Renal pelvis (tissue), 12 donors: ENCODE results near the gene CAGE1. TPM values are rescaled to one million over a fixed set of nuclear protein-coding genes. Genes with fewer than 3 reads are reported as not detected.

Experiments
- DNase-seq: peaks from one replicate; pipeline ENCODE4 v3.0.0-alpha.2; 2013
- long read RNA-seq, 16 experiments: transcript quantifications; one replicate each; lab custom pipeline, GENCODE V29; 2026
- polyA plus RNA-seq, 3 donors: library from polyadenylated mRNA; unstranded; fragments of 120-200 nt; gene quantifications; one replicate each; pipeline ENCODE4 v1.2.1, GENCODE V29; 2013; ENCODE audit not compliant: insufficient read length in 3 of 3

CAGE1 gene
- under 1 TPM; 0.06 to 0.12 (median 0.10) TPM for polyA plus RNA-seq
- long read RNA-seq, donor 1, result 0 reads
- long read RNA-seq, donor 2, result 0 reads
- long read RNA-seq, donor 3, result 0 reads
- long read RNA-seq, donor 4, result 0 reads
- long read RNA-seq, donor 5, partial matches to known transcripts, result 9 of 9 reads
- long read RNA-seq, donor 5, other reads (novel, unspliced or antisense), result 0 of 9 reads
- long read RNA-seq, donor 6, partial matches to known transcripts, result 73 of 73 reads
- long read RNA-seq, donor 6, other reads (novel, unspliced or antisense), result 0 of 73 reads
- long read RNA-seq, donor 7, partial matches to known transcripts, result 45 of 65 reads
- long read RNA-seq, donor 7, other reads (novel, unspliced or antisense), result 20 of 65 reads
- long read RNA-seq, donor 8, result 0 reads
- long read RNA-seq, donor 9, result 0 reads
- long read RNA-seq, donor 10, result 0 reads
- long read RNA-seq, donor 11, result 0 reads
- long read RNA-seq, donor 12, result 0 reads
- long read RNA-seq, donor 13, result 0 reads
- long read RNA-seq, donor 14, result 0 reads
- long read RNA-seq, donor 15, partial matches to known transcripts, result 103 of 103 reads
- long read RNA-seq, donor 15, other reads (novel, unspliced or antisense), result 0 of 103 reads
- long read RNA-seq, donor 16, result 0 reads

- DNase-seq, result peak; percentile 94
Observed at GRCh38 chr6:7389451-7390225, at the start of gene CAGE1, which contains the start of gene RIOK1. CAGE1 (minus strand) TSS chr6:7389742; CDS start chr6:7387173, 2,569 bp downstream. RIOK1 (plus strand) TSS chr6:7389808; CDS start chr6:7390003, 195 bp downstream.

GRCh38 chr6:7439228-7439627 lies 49.7 kb upstream of the CAGE1 start:
- no peak for DNase-seq

- no peak for DNase-seq
Observed at GRCh38 chr6:7438011-7438410, 48.5 kb upstream of the CAGE1 start.

- no peak for DNase-seq
Observed at GRCh38 chr6:7434672-7435071, 45.1 kb upstream of the CAGE1 start.

- no peak for DNase-seq
Observed at GRCh38 chr6:7433121-7433617, 43.6 kb upstream of the CAGE1 start.

- no peak for DNase-seq
Observed at GRCh38 chr6:7432391-7433120, 43.0 kb upstream of the CAGE1 start.

- no peak for DNase-seq
Observed at GRCh38 chr6:7431674-7432390, 42.3 kb upstream of the CAGE1 start.

- DNase-seq, result no peak
Observed at GRCh38 chr6:7431313-7431673, 41.8 kb upstream of the CAGE1 start.

GRCh38 chr6:7426447-7427169 lies 37.1 kb upstream of the CAGE1 start:
- DNase-seq, result no peak

GRCh38 chr6:7425808-7426190 lies 36.3 kb upstream of the CAGE1 start:
- no peak for DNase-seq

GRCh38 chr6:7424967-7425807 lies 35.6 kb upstream of the CAGE1 start:
- no peak for DNase-seq

- no peak for DNase-seq
Observed at GRCh38 chr6:7424058-7424457, 34.5 kb upstream of the CAGE1 start.

GRCh38 chr6:7421066-7421465 lies 31.5 kb upstream of the CAGE1 start:
- no peak for DNase-seq

GRCh38 chr6:7419065-7419464 lies 29.5 kb upstream of the CAGE1 start:
- no peak for DNase-seq

- DNase-seq, result no peak
Observed at GRCh38 chr6:7418238-7418905, 28.8 kb upstream of the CAGE1 start.

- no peak for DNase-seq
Observed at GRCh38 chr6:7417684-7418083, 28.1 kb upstream of the CAGE1 start.

- no peak for DNase-seq
Observed at GRCh38 chr6:7414811-7415210, 25.3 kb upstream of the CAGE1 start.

GRCh38 chr6:7413151-7413823 lies 23.7 kb upstream of the CAGE1 start:
- DNase-seq, result no peak
